HG03558 (cell line): ENCODE data around the gene ENTPD2.

Experiments
- ATAC-seq: cut with Tn5 transposase; IDR thresholded peaks from one replicate; pipeline ENCODE4 v1.9.1; 2021; ENCODE audit warnings: moderate number of reproducible peaks; ENCODE audit not compliant: unreplicated experiment; ENCODE audit errors: extremely low read depth

Gene ENTPD2

DNA sequence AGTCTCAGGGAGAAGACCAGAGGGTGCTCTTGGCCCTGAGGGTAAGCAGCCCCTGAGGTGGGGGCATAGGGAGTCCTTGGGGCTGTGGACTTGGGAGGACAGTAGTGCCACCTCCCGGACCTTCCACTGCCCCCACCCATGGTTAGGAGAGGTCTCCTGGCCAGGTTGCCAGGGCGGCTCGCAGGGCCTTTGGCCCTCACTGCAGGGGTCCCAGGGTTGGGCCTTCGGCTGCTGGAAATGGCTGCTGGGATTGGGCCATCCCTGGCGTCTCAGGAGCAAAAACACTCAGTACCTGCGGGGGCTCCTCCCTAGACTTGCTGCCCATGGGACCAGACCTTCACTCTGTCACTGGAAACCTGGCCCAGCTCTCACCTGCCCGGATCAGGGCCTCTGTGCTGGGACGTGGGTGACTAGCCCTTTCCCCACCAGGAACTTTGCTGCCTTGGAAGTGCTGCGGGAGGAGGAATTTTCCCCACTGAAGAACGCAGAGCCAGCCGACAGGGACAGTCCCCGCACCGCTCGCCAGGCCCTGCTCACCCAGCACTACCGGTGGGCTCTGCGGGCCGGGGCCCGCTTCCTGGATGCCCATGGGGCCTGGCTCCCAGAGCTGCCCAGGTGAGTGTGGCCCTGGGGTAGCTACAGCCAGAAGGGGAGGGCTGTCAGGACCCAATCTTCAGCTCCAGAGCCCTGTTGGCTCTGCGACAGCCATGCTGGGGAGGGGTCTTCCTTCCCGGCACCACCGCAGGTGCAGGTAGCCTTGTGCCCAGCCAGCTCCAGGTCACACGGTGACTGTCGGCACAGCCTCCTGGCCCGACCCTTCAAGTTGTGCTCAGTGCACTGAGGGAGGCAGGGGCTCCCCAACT is 26.6 kb upstream of the ENTPD2 start:
- ATAC-seq = no peak

GRCh38 chr9:137079401-137079787 is 25.5 kb upstream of the ENTPD2 start:
- no peak for ATAC-seq

GRCh38 chr9:137078701-137079400 is 25.0 kb upstream of the ENTPD2 start:
- no peak for ATAC-seq

DNA sequence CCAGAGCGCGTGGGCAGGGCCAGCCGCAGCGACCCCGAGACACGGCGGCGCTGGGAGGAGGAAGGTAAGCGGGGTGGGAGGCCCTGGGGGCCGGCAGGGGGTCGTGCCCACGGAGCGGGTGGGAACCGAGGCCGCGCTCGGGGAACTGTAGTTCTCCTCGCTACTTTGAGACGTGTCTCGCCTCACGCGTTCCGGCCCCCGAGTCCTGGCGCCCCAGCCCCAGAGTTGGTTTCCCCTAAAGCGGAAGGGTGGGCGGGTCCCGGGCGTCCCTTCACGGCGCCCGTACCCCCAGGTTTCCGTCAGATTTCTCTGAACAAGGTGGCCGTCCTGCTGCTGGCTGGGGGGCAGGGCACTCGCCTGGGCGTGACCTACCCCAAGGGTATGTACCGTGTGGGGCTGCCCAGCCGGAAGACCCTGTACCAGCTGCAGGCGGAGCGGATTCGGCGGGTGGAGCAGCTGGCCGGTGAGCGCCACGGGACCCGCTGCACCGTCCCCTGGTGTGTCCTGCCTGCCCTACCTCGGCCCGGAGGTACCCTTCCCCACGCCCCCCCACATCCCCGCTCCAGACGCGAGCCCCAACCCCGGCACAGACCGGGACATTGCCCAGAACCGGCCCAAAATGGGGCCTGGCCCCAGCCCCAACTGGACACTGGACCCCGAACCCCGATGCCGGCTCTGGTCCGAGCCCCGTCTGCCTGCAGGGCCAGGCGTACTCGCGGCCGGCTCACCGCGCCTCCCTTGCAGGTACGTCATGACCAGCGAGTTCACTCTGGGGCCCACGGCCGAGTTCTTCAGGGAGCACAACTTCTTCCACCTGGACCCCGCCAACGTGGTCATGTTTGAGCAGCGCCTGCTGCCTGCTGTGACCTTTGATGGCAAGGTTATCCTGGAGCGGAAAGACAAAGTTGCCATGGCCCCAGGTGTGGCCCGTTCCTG is 24.2 kb upstream of the ENTPD2 start:
- no peak for ATAC-seq

DNA sequence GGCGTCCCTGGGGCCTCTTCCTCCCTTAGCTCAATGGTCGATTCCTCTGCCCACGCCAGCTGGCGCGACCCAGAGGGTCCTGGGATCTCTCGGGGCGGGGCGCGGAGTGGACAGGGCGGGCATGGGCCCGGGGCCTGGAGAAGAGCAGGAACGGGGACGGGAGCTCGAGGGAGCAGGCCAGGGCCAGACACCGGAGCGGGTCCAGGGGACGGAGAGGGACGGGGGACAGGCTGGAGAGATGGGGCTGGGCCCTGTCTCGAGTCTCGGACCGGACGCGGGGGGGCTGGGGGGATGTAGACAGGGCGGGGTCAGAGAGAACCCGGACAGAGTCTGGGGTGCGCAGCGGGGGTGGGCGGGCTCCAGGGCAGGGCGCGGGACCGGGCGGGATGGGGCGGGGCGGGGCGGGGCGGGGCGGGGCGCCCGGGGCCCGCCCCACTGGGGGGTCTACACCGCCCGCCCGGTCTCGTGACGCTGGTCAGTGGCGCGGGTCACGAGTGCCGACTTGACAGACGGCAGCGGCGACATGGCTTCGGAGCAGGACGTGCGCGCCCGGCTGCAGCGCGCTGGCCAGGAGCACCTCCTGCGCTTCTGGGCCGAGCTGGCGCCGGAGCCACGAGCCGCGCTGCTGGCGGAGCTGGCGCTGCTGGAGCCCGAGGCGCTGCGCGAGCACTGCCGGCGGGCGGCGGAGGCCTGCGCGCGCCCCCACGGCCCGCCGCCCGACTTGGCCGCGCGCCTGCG is 23.3 kb upstream of the ENTPD2 start, which contains the start of gene UAP1L1:
UAP1L1 (plus strand) TSS at position 508 of the 738 bp plus-strand sequence; CDS start at position 524, 16 bp downstream.
- ATAC-seq = no peak

DNA sequence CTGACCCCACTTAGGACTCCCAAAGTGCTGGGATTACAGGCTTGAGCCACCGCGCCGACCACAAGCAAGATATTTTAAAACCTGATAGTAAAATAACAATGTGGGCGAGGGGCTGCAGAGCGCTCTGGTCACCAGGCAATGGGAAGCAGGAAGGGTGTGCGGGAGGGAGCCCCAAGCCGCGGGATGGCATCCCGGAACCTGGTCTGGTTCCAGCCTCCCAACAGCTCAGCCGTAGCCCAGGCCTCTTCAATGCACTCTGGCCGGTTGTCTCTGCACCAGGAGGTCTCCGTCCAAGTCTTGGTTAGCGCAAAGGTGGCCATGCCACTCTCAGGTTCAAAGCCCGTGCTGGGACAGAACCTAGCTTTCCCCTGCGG is 22.8 kb upstream of the ENTPD2 start:
- no peak for ATAC-seq

GRCh38 chr9:137075275-137075775 is 21.5 kb upstream of the ENTPD2 start:
- ATAC-seq = no peak

- ATAC-seq = no peak
Observed at GRCh38 chr9:137074657-137075274, 20.9 kb upstream of the ENTPD2 start.

GRCh38 chr9:137073992-137074399 is 20.1 kb upstream of the ENTPD2 start:
- ATAC-seq = no peak

- no peak for ATAC-seq
Observed at GRCh38 chr9:137071282-137071681, 17.4 kb upstream of the ENTPD2 start.

- ATAC-seq = no peak
Observed at GRCh38 chr9:137070906-137071275, 17.0 kb upstream of the ENTPD2 start.

GRCh38 chr9:137070201-137070905 is 16.5 kb upstream of the ENTPD2 start, which contains the start of gene SAPCD2:
Gene SAPCD2 (minus strand): TSS chr9:137070557. CDS start chr9:137070460, 97 bp downstream.
- peak; percentile 39 for ATAC-seq

DNA sequence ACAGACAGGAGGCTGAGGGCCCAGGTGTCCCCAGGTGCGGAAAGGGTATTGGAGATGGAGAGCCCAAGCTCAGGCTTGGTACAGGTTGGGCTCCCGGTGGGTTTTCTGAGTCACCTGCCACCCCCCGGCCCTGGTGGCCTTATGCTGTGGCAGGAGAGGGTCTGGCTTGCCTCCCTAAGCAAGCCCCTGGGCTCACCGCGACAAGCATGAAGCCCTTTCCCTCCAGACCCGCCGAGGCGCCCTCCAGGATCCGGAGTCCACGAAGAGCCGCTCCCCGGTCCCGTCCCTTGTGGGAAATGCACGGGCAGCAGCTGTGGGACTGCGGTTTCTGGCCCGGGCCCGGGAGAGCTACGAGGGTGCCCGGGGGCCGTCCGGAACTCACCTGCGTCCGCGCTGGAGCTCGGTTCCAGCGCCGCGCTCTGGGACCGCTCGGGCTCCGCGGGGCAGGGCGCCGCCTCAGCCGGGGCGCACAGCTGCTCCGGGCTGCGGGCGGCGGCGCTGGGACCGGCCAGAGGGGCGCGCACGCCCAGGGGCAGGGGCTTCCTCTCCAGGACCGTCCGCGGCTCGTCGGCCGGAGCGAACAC is 15.7 kb upstream of the ENTPD2 start:
- no peak for ATAC-seq

- ATAC-seq = no peak
Observed at GRCh38 chr9:137068539-137069507, 15.0 kb upstream of the ENTPD2 start.

- no peak for ATAC-seq
Observed at GRCh38 chr9:137067860-137068538, 14.1 kb upstream of the ENTPD2 start.

DNA sequence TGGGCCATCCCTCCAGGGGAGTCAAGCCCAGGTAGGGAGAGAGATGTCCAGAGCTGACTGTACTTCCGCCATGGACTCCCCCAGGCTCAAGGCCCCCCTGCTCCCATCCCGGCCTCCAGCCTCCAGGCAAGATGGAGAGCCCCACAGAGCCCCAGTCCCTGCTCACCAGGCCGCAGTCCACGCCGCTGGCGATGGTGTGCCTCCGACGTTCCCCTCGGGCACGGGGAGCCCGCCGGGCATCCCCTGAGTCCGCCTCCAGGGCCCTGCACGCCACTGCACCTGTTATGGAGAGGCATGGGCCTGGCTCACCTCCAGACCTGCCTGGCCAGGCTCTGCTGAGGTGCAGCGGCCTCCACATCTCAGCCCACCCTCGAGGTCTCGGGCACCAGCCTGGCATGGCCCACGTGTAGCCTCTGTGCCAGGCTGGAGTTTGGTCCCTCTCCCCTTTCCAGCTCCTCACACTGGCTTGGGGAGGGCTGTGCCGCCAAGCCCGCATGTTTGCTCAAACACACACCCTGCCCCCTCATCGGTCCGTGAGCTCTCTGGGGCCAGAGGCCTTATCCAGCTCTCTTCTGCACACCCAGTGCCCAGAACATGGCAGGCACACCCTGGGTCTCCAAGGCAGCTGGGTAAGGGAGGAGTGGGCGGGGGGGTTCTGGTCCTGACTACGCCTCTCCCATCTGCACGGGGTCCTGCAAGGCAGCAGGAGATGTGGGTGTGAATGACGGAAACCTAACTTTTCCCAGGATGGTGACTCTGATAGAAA is 12.4 kb upstream of the ENTPD2 start:
- no peak for ATAC-seq
